H9 (cell line): Measurements from ENCODE around the gene ERI3. TPM values are rescaled to one million over a fixed set of nuclear protein-coding genes. Genes with fewer than 3 reads are reported as not detected.

Source experiments
- DNase-seq: peaks from one replicate; pipeline ENCODE4 v3.0.0-alpha.2; 2017
- H2AFZ ChIP-seq: one replicate; pipeline ENCODE4 v1.6.1; 2013; ENCODE audit warnings: mild to moderate bottlenecking, low read length, control low read depth, moderate library complexity
- H2AK5ac ChIP-seq: 2 replicates; pipeline ENCODE4 v1.6.1; 2013; ENCODE audit warnings: low read length, control low read depth, mixed read lengths; ENCODE audit not compliant: insufficient read length
- H2BK120ac ChIP-seq: one replicate; pipeline ENCODE4 v1.6.1; 2013; ENCODE audit warnings: low read depth, mild to moderate bottlenecking, low read length, control low read depth, inconsistent platforms; ENCODE audit not compliant: poor library complexity, severe bottlenecking
- H2BK12ac ChIP-seq: 2 replicates; pipeline ENCODE4 v1.6.1; 2013; ENCODE audit warnings: low read length, control low read depth, mixed read lengths, low read depth; ENCODE audit not compliant: insufficient read length
- H2BK15ac ChIP-seq: 2 replicates; pipeline ENCODE4 v1.6.1; 2013; ENCODE audit warnings: low read depth, low read length, control low read depth
- H2BK20ac ChIP-seq: one replicate; pipeline ENCODE4 v1.6.1; 2013; ENCODE audit warnings: low read depth, mild to moderate bottlenecking, low read length, control low read depth, inconsistent platforms; ENCODE audit not compliant: poor library complexity, severe bottlenecking
- H2BK5ac ChIP-seq: 2 replicates; pipeline ENCODE4 v1.6.1; 2013; ENCODE audit warnings: low read length, control low read depth, mixed read lengths; ENCODE audit not compliant: insufficient read length
- H3K14ac ChIP-seq: 2 replicates; pipeline ENCODE4 v1.6.1; 2013; ENCODE audit warnings: low read length, control low read depth; ENCODE audit not compliant: insufficient read depth
- H3K18ac ChIP-seq: 2 replicates; pipeline ENCODE4 v1.6.1; 2013; ENCODE audit warnings: low read depth, mild to moderate bottlenecking, mixed read lengths, low read length, control low read depth; ENCODE audit not compliant: insufficient read length
- H3K23ac ChIP-seq: 2 replicates; pipeline ENCODE4 v1.6.1; 2013; ENCODE audit warnings: low read length, control low read depth, mixed read lengths, low read depth; ENCODE audit not compliant: insufficient read length
- H3K23me2 ChIP-seq: 2 replicates; pipeline ENCODE4 v1.6.1; 2013; ENCODE audit warnings: low read depth, mild to moderate bottlenecking, mixed read lengths, low read length, control low read depth; ENCODE audit not compliant: insufficient read length, poor library complexity, severe bottlenecking
- H3K27ac ChIP-seq: 2 replicates; pipeline ENCODE4 v1.5.1; 2013; ENCODE audit warnings: low read length, control low read depth, mixed read lengths, low read depth; ENCODE audit not compliant: insufficient read length
- H3K27me3 ChIP-seq: 2 replicates; pipeline ENCODE4 v1.6.1; 2013; ENCODE audit warnings: low read length, control low read depth, inconsistent platforms; ENCODE audit not compliant: insufficient read depth
- H3K4ac ChIP-seq: 2 replicates; pipeline ENCODE4 v1.6.1; 2013; ENCODE audit warnings: low read depth, mild to moderate bottlenecking, control low read depth, inconsistent platforms, low read length, moderate library complexity
- H3K4me1 ChIP-seq: 2 replicates; pipeline ENCODE4 v1.6.1; 2013; ENCODE audit warnings: low read length, control low read depth, inconsistent platforms; ENCODE audit not compliant: insufficient read depth
- H3K4me2 ChIP-seq: 2 replicates; pipeline ENCODE4 v1.6.1; 2013; ENCODE audit warnings: low read length, control low read depth, mixed read lengths; ENCODE audit not compliant: insufficient read length, insufficient read depth
- H3K56ac ChIP-seq: 2 replicates; pipeline ENCODE4 v1.6.1; 2013; ENCODE audit warnings: low read depth, mild to moderate bottlenecking, mixed read lengths, low read length, control low read depth; ENCODE audit not compliant: insufficient read length
- H3K79me1 ChIP-seq: 2 replicates; pipeline ENCODE4 v1.6.1; 2013; ENCODE audit warnings: low read depth, mild to moderate bottlenecking, moderate library complexity, low read length, control low read depth, inconsistent platforms; ENCODE audit not compliant: insufficient read depth, poor library complexity, severe bottlenecking
- H3K79me2 ChIP-seq: 2 replicates; pipeline ENCODE4 v1.6.1; 2013; ENCODE audit warnings: low read length, control low read depth, inconsistent platforms; ENCODE audit not compliant: insufficient read depth
- H3K9ac ChIP-seq: 2 replicates; pipeline ENCODE4 v1.6.1; 2013; ENCODE audit warnings: low read length, control low read depth, mixed read lengths; ENCODE audit not compliant: insufficient read length; ENCODE audit errors: extremely low read depth
- H3K9me3 ChIP-seq: one replicate; pipeline ENCODE4 v1.6.1; 2013; ENCODE audit warnings: low read depth, low read length, inconsistent platforms; ENCODE audit not compliant: control insufficient read depth
- H3T11ph ChIP-seq: one replicate; pipeline ENCODE4 v1.6.1; 2013; ENCODE audit warnings: mild to moderate bottlenecking, low read length, control low read depth, inconsistent platforms
- H4K20me1 ChIP-seq: one replicate; pipeline ENCODE4 v1.6.1; 2013; ENCODE audit not compliant: control insufficient read depth, insufficient read length, insufficient read depth
- H4K5ac ChIP-seq: 2 replicates; pipeline ENCODE4 v1.6.1; 2013; ENCODE audit warnings: low read depth, mild to moderate bottlenecking, mixed read lengths, low read length, control low read depth; ENCODE audit not compliant: insufficient read length
- H4K8ac ChIP-seq: replicated peaks from 2 replicates; pipeline ENCODE4 v1.6.1; 2013; ENCODE audit warnings: low read length, control low read depth, mixed read lengths, low read depth; ENCODE audit not compliant: insufficient read length
- H4K91ac ChIP-seq: 2 replicates; pipeline ENCODE4 v1.6.1; 2013; ENCODE audit warnings: low read depth, mild to moderate bottlenecking, moderate library complexity, mixed read lengths, low read length, control low read depth; ENCODE audit not compliant: insufficient read length
- H3K27ac Mint-ChIP-seq, 3 experiments: 2 replicates in 2 of 3; 3 replicates in 1 of 3; pipeline ENCODE4 v1.8.0; 2020 to 2021; ENCODE audit warnings: mixed read lengths in 3 of 3, mild to moderate bottlenecking in 1 of 3, moderate library complexity in 1 of 3
- H3K27me3 Mint-ChIP-seq: 2 replicates; pipeline ENCODE4 v1.8.0; 2021; ENCODE audit warnings: low read depth, mild to moderate bottlenecking, moderate library complexity, mixed read lengths
- H3K36me3 Mint-ChIP-seq, 3 experiments: 2 replicates in 2 of 3; 3 replicates in 1 of 3; pipeline ENCODE4 v1.8.0; 2020 to 2021; ENCODE audit warnings: low read depth in 3 of 3, mixed read lengths in 3 of 3; ENCODE audit not compliant: insufficient read depth in 1 of 3
- H3K4me1 Mint-ChIP-seq, 2 experiments: 2 replicates each; pipeline ENCODE4 v1.8.0; 2020; ENCODE audit warnings: mixed read lengths in 2 of 2
- H3K4me3 Mint-ChIP-seq, 2 experiments: 2 replicates in 1 of 2; 3 replicates in 1 of 2; pipeline ENCODE4 v1.8.0; 2020 to 2021; ENCODE audit warnings: mild to moderate bottlenecking in 2 of 2, mixed read lengths in 2 of 2, moderate library complexity in 1 of 2
- H3K9me3 Mint-ChIP-seq, 2 experiments: 2 replicates in 1 of 2; 3 replicates in 1 of 2; pipeline ENCODE4 v1.8.0; 2020; ENCODE audit warnings: mild to moderate bottlenecking in 2 of 2, mixed read lengths in 2 of 2, moderate library complexity in 1 of 2
- WGBS: extraction: QIAGEN DNeasy Blood & Tissue Kit; methylation state at CpG from one replicate; pipeline ENCODE4 v1.1.7; 2013; ENCODE audit warnings: missing lambda C conversion rate, low lambda C conversion rate, mixed read lengths; ENCODE audit not compliant: insufficient read length; ENCODE audit errors: extremely low coverage; 5-methylcytosine and 5-hydroxymethylcytosine counted together
- total RNA-seq: library from RNA; stranded (reverse); gene quantifications from 2 replicates; pipeline ENCODE4 v1.2.1, GENCODE V29; 2021
- TF ChIP-seq, protein P1 (sequence below): fragments of 200-600 bp; sonication (generic); conservative IDR thresholded peaks from 3 replicates; pipeline ENCODE4 v1.8.0; 2021; ENCODE audit warnings: antibody characterized with exemption, mild to moderate bottlenecking

ERI3 gene
- total RNA-seq, 1 experiment from 2014 or later = 61.6 TPM

DNA sequence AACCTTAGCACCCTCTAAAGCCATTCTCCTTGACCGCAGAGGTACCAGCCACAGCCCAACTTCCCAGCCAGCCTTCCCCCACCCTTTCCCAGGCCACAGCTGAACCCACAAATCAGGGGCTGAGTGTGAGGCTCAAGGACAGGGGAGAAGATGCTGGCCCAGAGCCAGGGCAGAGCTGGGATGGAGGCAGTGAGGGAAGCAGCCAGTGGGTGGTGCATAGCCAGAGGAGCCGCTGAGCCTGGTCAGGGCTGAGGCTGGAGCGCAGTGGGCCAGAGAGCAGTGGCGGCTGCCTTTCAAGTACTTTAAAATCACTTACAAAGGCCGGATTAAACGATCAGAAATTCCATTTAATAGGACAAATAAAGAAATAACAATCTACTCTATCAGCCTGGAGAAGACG is 105.5 kb downstream of the ERI3 start:
- Histone ChIP-seq H3K4me1 (no peaks in the 10 kb centered on the region), H2BK5ac (no peak overlapping the region), H2BK20ac (no peak overlapping the region), H2AK5ac (no peak overlapping the region), H3K79me1 (no peaks in the 10 kb centered on the region), H2BK15ac (no peak overlapping the region), H4K5ac (no peak overlapping the region), H3K4ac (no peak overlapping the region), H3K4me2 (no peak overlapping the region), H3K23ac (no peak overlapping the region), H4K8ac (no peak overlapping the region), H3K14ac (no peak overlapping the region; the same call in 1 of the 2 replicates), H2AFZ (no peak overlapping the region), H3K9me3 (no peaks in the 10 kb centered on the region), H4K20me1 (no peaks in the 10 kb centered on the region), H3K79me2 (no peaks in the 10 kb centered on the region; the same call in 1 of the 2 replicates), H2BK12ac (no peak overlapping the region), H3K9ac (no peak overlapping the region), H4K91ac (no peak overlapping the region), H3T11ph (no peak overlapping the region), H3K27ac (no peak overlapping the region), H3K18ac (no peak overlapping the region), H2BK120ac (no peak overlapping the region), H3K56ac (no peak overlapping the region), H3K23me2 (no peaks in the 10 kb centered on the region), H3K27me3 (no peaks in the 10 kb centered on the region; the same call in 1 of the 2 replicates)
- Mint-ChIP-seq H3K27me3 (no peaks in the 10 kb centered on the region), H3K36me3 (peaks cover 2 to 5% (median 2%) of the 10 kb centered on the region in 3 experiments; a peak in 5 of 7 replicates), H3K4me3 (no peak overlapping the region), H3K27ac (no peak overlapping the region), H3K4me1 (peaks cover 9 to 13% of the 10 kb centered on the region in 2 experiments; a peak in 3 of 4 replicates), H3K9me3 (no peaks in the 10 kb centered on the region)
- DNase-seq = no peak
- TF ChIP-seq, protein P1, sequence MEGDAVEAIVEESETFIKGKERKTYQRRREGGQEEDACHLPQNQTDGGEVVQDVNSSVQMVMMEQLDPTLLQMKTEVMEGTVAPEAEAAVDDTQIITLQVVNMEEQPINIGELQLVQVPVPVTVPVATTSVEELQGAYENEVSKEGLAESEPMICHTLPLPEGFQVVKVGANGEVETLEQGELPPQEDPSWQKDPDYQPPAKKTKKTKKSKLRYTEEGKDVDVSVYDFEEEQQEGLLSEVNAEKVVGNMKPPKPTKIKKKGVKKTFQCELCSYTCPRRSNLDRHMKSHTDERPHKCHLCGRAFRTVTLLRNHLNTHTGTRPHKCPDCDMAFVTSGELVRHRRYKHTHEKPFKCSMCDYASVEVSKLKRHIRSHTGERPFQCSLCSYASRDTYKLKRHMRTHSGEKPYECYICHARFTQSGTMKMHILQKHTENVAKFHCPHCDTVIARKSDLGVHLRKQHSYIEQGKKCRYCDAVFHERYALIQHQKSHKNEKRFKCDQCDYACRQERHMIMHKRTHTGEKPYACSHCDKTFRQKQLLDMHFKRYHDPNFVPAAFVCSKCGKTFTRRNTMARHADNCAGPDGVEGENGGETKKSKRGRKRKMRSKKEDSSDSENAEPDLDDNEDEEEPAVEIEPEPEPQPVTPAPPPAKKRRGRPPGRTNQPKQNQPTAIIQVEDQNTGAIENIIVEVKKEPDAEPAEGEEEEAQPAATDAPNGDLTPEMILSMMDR = peak; percentile 20; the same call in 1 of the 3 replicates
- WGBS = no CpG with 5 or more reads among the region's 7 CpGs
